Measurements from ENCODE around the gene GALNTL6. TPM values are rescaled to one million over a fixed set of nuclear protein-coding genes. Genes with fewer than 3 reads are reported as not detected.

The GALNTL6 gene
- total and polyA plus RNA-seq, 2 of the 4 experiments (the other 2 are of a cell fraction), result under 0.01 TPM; not detected in 1

DNA sequence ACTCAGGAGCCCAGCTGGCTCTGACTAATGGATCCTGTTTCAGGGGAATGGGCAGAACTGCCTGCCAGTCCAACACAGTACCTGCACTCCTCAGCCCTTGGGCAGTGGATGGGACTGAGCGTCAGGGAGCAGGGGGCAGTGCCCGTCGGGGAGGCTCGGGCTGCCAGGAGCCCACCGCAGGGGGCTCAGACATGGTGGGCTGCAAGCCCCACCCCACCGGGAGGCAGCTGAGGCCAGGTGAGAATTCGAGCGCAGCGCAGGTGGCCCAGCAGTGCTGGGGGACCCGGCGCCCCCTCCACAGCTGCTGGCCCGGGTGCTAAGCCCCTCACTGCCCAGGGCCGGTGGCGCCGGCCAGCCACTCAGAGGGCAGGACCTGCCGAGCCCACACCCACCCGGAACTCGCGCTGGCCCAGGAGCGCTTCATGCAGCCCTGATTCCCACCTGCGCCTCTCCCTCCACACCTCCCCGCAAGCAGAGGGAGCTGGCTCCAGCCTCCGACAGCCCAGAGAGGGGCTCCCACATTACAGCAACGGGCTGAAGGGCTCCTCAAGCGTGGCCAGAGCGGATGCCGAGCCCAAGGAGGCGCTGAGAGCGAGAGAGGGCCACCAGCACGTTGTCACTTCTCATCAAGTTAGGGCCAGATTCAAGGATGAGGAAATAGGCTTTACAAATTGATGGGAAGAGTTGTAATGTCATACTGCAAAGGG, 668.8 kb downstream of the GALNTL6 start:
- Histone ChIP-seq H2BK15ac (ENCODE audit: low read depth, low read length) (no peak overlapping the region), H3K4me1 (ENCODE audit: control insufficient read depth, insufficient read depth, low read length) (no peaks in the 10 kb centered on the region), H2BK120ac (ENCODE audit: low read depth, low read length) (no peak overlapping the region), H4K20me1 (ENCODE audit: insufficient read depth, low read length) (no peaks in the 10 kb centered on the region), H3K4me3 (ENCODE audit: insufficient read depth, low read depth, low read length) (no peak overlapping the region), H3K9ac (ENCODE audit: low read depth, low read length) (no peak overlapping the region), H3K4me2 (ENCODE audit: low read depth, low read length) (no peak overlapping the region), H2AK9ac (replicated peaks; ENCODE audit: low read depth, low read length, poor library complexity) (no peak overlapping the region), H3K27me3 (ENCODE audit: control insufficient read depth, insufficient read depth, low read length) (no peaks in the 10 kb centered on the region), H2AK5ac (ENCODE audit: low read depth, low read length) (no peak overlapping the region), H3K23ac (ENCODE audit: low read depth, low read length) (no peak overlapping the region), H3K4ac (ENCODE audit: low read depth, low read length) (no peak overlapping the region), H3K14ac (replicated peaks; ENCODE audit: low read depth, low read length) (no peak overlapping the region), H3K79me1 (ENCODE audit: low read depth in 1 of 2, low read length in 2 of 2) (no peaks in the 10 kb centered on the region), H3K36me3 (ENCODE audit: control insufficient read depth, insufficient read depth, low read length) (no peaks in the 10 kb centered on the region), H2BK20ac (ENCODE audit: low read depth, low read length) (no peak overlapping the region), H3K56ac (ENCODE audit: extremely low read depth, insufficient read depth, low read length) (no peak overlapping the region), H4K91ac (ENCODE audit: insufficient read depth, low read depth, low read length) (no peak overlapping the region), H2BK5ac (ENCODE audit: low read depth, low read length, poor library complexity, severe bottlenecking) (no peak overlapping the region), H2AFZ (replicated peaks; ENCODE audit: low read length, poor library complexity) (no peak overlapping the region), H3K9me3 (ENCODE audit: control insufficient read depth, insufficient read depth, low read length) (peaks cover 9% of the 10 kb centered on the region; the same call in 1 of the 2 replicates), H3K9me1 (ENCODE audit: insufficient read depth, low read length) (no peaks in the 10 kb centered on the region), H3K27ac (ENCODE audit: insufficient read depth, low read length) (no peak overlapping the region), H4K8ac (ENCODE audit: low read depth in 2 of 2, low read length in 2 of 2) (no peak overlapping the region), H4K5ac (ENCODE audit: low read depth, low read length) (no peak overlapping the region), H3K18ac (ENCODE audit: low read depth, low read length) (no peak overlapping the region)
- no TSS peak for BruUV-seq (replicated peaks)
- POLR2A ChIA-PET (ENCODE audit: unreplicated experiment), result no interaction called here
- no peak for TF ChIP-seq RFX5 (IDR thresholded peaks at IDR 0.05; ENCODE audit: low read depth, low read length)
- TF ChIP-seq MAFK (IDR thresholded peaks at IDR 0.05; ENCODE audit: low read depth, low read length), result no peak
- TF ChIP-seq POLR2A (IDR thresholded peaks at IDR 0.05; ENCODE audit: low read depth, low read length), result no peak
- no peak for TF ChIP-seq CTCF (conservative IDR thresholded peaks at IDR 0.05; ENCODE audit: low read depth, low read length)
- no peak for TF ChIP-seq BHLHE40 (IDR thresholded peaks at IDR 0.05; ENCODE audit: low read depth, low read length)
- no peak for TF ChIP-seq FOS (IDR thresholded peaks at IDR 0.05; ENCODE audit: low read depth, low read length)
- TF ChIP-seq NFE2L2 (IDR thresholded peaks at IDR 0.05; ENCODE audit: low read depth, low read length), result no peak
- no peak for TF ChIP-seq RAD21 (IDR thresholded peaks at IDR 0.05; ENCODE audit: low read length)
- no peak for TF ChIP-seq RCOR1 (IDR thresholded peaks at IDR 0.05; ENCODE audit: insufficient replicate concordance, low read length)
- no peak for TF ChIP-seq CEBPB (IDR thresholded peaks at IDR 0.05; ENCODE audit: low read depth, low read length)
- no peak for TF ChIP-seq MAZ (IDR thresholded peaks at IDR 0.05; ENCODE audit: borderline replicate concordance, low read depth, low read length)
- no peak for TF ChIP-seq CHD1 (IDR thresholded peaks at IDR 0.05; ENCODE audit: low read depth, low read length)
- no peak for TF ChIP-seq MXI1 (IDR thresholded peaks at IDR 0.05; ENCODE audit: borderline replicate concordance, low read depth, low read length)
- ATAC-seq (ENCODE audit: low read depth) (no peak), DNase-seq (no peak)
- CTCF ChIA-PET, result no interaction called here
- WGBS, 2 experiments (ENCODE audit: extremely low coverage in 2 of 2, insufficient read length in 1 of 2), result 58% methylated on average over 10 of the region's 30 CpGs; no CpG with 5 or more reads in 1 of the 2 experiments
- intact Hi-C loops (cut with micrococcal nuclease), result no loop called here
- in situ Hi-C loops (cut with MboI; ENCODE audit: low sequenced_read_pairs), result no loop called here
- dilution Hi-C loops (cut with HindIII; ENCODE audit: low sequenced_read_pairs, unreplicated experiment), result no loop called here
